GM12878 (cell line): ENCODE results near the gene TBXA2R.
A peak's percentile ranks its signal among the peaks of the same experiment; 100 is the strongest.

Source experiments
- EGR1 ChIP-seq, 2 experiments: IDR thresholded peaks; 1 replicate in 1 of 2; 2 replicates in 1 of 2; pipeline ENCODE4 v1.6.1; 2011 to 2012; ENCODE audit warnings: low read depth in 2 of 2, low read length in 2 of 2, borderline replicate concordance in 1 of 2, mild to moderate bottlenecking in 1 of 2, moderate library complexity in 1 of 2
- ESRRA ChIP-seq: IDR thresholded peaks from 2 replicates; pipeline ENCODE4 v1.6.1; 2012; ENCODE audit warnings: mild to moderate bottlenecking, low read length, improper control_type of control experiment
- EZH2 ChIP-seq: IDR thresholded peaks from 2 replicates; pipeline ENCODE4 v1.6.1; 2012; ENCODE audit warnings: low read depth, mild to moderate bottlenecking, control low read depth, inconsistent platforms, low read length, borderline replicate concordance; ENCODE audit not compliant: control insufficient read depth
- GABPA ChIP-seq: IDR thresholded peaks from 2 replicates; pipeline ENCODE4 v1.6.1; 2014; ENCODE audit warnings: antibody characterized with exemption, low read depth, mild to moderate bottlenecking, inconsistent platforms
- NFYB ChIP-seq: IDR thresholded peaks from 2 replicates; pipeline ENCODE4 v1.6.1; 2011; ENCODE audit warnings: low read depth, mild to moderate bottlenecking, low read length, improper control_type of control experiment, moderate library complexity; ENCODE audit not compliant: insufficient read depth
- POLR2A ChIP-seq: IDR thresholded peaks from 2 replicates; pipeline ENCODE4 v1.6.1; 2011; ENCODE audit warnings: low read depth, mild to moderate bottlenecking, low read length
- RB1 ChIP-seq: fragments of 450-650 bp; formaldehyde crosslinking; IDR thresholded peaks from 2 replicates; pipeline ENCODE4 v1.6.1; 2017; ENCODE audit warnings: mild to moderate bottlenecking, borderline replicate concordance
- SRF ChIP-seq, 2 experiments: IDR thresholded peaks; 2 replicates each; pipeline ENCODE4 v1.6.1; 2011; ENCODE audit warnings: low read depth in 2 of 2, low read length in 2 of 2, mild to moderate bottlenecking in 1 of 2, moderate library complexity in 1 of 2
- TCF12 ChIP-seq: IDR thresholded peaks from 2 replicates; pipeline ENCODE4 v1.6.1; 2011; ENCODE audit warnings: low read depth, mild to moderate bottlenecking, low read length
- TF ChIP-seq, protein P1 (sequence below): fragments of 450-650 bp; formaldehyde crosslinking; IDR thresholded peaks from 2 replicates; pipeline ENCODE4 v1.4.0; 2022; ENCODE audit warnings: mild to moderate bottlenecking, moderate library complexity
- TF ChIP-seq, protein P2 (sequence below), 3 experiments: IDR thresholded peaks in 2 of 3; conservative IDR thresholded peaks in 1 of 3; 2 replicates each; pipeline ENCODE4 v1.5.1; 2011; ENCODE audit warnings: low read depth in 3 of 3, low read length in 3 of 3, mild to moderate bottlenecking in 3 of 3, control low read depth in 2 of 3, moderate library complexity in 2 of 3, inconsistent platforms in 1 of 3, mixed read lengths in 1 of 3; ENCODE audit not compliant: control insufficient read depth in 2 of 3, insufficient read depth in 1 of 3; ENCODE audit errors: extremely low read depth in 1 of 3

DNA sequence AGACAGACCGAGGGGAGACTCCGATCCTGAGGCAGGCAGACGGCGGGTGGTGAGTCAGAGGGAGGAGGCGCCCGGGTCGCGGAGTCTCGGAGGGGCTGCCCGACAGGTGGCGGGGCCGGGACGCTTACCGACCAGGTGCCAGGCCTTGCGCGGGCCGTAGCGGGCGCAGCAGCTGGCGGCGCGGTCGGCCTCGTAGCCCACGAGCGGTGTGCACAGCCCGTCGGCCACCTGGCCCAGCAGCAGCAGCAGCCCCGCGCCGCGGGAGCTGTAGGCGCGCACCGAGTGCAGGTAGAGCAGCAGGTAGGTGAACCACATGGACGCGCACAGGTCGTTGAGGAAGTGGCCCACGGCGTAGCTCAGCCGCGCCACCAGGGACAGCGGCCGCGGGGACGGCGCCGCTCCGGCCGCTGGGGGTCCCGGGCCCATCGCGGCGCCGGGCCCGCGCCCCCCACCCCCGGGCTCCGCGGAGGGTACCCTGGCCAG, 49.7 kb downstream of the TBXA2R start:
- no peak for TF ChIP-seq ESRRA
- 0 out of 3 replicates have a peak, but pooled peaks of 1 of the 2 experiments have one; percentile 3 for TF ChIP-seq EGR1 (IDR thresholded peaks at IDR 0.05; ENCODE audit: borderline replicate concordance in 1 of 2, low read depth in 2 of 2, low read length in 2 of 2)
- no peak for TF ChIP-seq POLR2A
- TF ChIP-seq SRF (IDR thresholded peaks at IDR 0.05; ENCODE audit: low read depth in 2 of 2, low read length in 2 of 2): no peak
- peak; percentile 84 for TF ChIP-seq TCF12
- no peak for TF ChIP-seq RB1
- TF ChIP-seq, protein P1, sequence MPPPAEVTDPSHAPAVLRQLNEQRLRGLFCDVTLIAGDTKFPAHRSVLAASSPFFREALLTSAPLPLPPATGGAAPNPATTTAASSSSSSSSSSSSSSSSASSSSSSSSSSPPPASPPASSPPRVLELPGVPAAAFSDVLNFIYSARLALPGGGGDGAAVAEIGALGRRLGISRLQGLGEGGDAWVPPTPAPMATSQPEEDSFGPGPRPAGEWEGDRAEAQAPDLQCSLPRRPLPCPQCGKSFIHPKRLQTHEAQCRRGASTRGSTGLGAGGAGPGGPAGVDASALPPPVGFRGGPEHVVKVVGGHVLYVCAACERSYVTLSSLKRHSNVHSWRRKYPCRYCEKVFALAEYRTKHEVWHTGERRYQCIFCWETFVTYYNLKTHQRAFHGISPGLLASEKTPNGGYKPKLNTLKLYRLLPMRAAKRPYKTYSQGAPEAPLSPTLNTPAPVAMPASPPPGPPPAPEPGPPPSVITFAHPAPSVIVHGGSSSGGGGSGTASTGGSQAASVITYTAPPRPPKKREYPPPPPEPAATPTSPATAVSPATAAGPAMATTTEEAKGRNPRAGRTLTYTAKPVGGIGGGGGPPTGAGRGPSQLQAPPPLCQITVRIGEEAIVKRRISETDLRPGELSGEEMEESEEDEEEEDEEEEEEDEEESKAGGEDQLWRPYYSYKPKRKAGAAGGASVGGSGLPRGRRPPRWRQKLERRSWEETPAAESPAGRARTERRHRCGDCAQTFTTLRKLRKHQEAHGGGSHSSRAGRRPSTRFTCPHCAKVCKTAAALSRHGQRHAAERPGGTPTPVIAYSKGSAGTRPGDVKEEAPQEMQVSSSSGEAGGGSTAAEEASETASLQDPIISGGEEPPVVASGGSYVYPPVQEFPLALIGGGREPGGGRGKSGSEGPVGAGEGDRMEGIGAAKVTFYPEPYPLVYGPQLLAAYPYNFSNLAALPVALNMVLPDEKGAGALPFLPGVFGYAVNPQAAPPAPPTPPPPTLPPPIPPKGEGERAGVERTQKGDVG: no peak
- TF ChIP-seq GABPA: no peak
- no peak for TF ChIP-seq EZH2
- TF ChIP-seq, protein P2, sequence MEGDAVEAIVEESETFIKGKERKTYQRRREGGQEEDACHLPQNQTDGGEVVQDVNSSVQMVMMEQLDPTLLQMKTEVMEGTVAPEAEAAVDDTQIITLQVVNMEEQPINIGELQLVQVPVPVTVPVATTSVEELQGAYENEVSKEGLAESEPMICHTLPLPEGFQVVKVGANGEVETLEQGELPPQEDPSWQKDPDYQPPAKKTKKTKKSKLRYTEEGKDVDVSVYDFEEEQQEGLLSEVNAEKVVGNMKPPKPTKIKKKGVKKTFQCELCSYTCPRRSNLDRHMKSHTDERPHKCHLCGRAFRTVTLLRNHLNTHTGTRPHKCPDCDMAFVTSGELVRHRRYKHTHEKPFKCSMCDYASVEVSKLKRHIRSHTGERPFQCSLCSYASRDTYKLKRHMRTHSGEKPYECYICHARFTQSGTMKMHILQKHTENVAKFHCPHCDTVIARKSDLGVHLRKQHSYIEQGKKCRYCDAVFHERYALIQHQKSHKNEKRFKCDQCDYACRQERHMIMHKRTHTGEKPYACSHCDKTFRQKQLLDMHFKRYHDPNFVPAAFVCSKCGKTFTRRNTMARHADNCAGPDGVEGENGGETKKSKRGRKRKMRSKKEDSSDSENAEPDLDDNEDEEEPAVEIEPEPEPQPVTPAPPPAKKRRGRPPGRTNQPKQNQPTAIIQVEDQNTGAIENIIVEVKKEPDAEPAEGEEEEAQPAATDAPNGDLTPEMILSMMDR (IDR thresholded peaks at IDR 0.05 in 2 of 3, conservative IDR thresholded peaks at IDR 0.05 in 1 of 3; ENCODE audit: control insufficient read depth in 2 of 3, extremely low read depth in 1 of 3, insufficient read depth in 1 of 3, low read depth in 3 of 3, low read length in 3 of 3): peak in 1 of 3 experiments; percentile 6; a peak in 1 of 6 replicates
- TF ChIP-seq NFYB: no peak
